ENCODE results near the gene UBE2G2. TPM values are rescaled to one million over a fixed set of nuclear protein-coding genes. Genes with fewer than 3 reads are reported as not detected.
A peak's percentile ranks its signal among the peaks of the same experiment; 100 is the strongest.

The UBE2G2 gene
- total RNA-seq, 4 donors from 2014 or later, result 95.8 to 187 (median 103) TPM

DNA sequence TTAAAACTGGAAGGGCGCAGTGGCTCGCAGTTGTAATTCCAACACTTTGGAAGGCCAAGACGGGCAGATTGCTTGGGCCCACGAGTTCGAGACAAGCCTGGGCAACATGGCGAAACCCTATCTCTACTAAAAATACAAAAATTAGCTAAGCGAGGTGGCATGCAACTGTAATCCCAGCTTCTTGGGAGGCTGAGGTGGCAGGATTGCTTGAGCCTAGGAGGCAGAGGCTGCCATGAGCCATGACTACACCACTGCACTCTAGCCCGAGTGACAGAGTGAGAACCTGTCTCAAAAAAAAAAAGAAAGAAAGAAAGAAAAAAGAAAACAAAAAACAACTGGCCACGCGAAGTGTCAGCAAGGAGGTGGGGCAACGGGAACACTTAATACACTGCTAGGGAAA lies 6.3 kb downstream of the UBE2G2 start:
- ATAC-seq (ENCODE audit: low FRiP score) (no peak), DNase-seq (ENCODE audit: low spot score) (no peak)

GRCh38 chr21:44793592-44794374 lies 7.8 kb downstream of the UBE2G2 start:
- DNase-seq (ENCODE audit: low spot score), result no peak
- TF ChIP-seq, protein P1, sequence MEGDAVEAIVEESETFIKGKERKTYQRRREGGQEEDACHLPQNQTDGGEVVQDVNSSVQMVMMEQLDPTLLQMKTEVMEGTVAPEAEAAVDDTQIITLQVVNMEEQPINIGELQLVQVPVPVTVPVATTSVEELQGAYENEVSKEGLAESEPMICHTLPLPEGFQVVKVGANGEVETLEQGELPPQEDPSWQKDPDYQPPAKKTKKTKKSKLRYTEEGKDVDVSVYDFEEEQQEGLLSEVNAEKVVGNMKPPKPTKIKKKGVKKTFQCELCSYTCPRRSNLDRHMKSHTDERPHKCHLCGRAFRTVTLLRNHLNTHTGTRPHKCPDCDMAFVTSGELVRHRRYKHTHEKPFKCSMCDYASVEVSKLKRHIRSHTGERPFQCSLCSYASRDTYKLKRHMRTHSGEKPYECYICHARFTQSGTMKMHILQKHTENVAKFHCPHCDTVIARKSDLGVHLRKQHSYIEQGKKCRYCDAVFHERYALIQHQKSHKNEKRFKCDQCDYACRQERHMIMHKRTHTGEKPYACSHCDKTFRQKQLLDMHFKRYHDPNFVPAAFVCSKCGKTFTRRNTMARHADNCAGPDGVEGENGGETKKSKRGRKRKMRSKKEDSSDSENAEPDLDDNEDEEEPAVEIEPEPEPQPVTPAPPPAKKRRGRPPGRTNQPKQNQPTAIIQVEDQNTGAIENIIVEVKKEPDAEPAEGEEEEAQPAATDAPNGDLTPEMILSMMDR (IDR thresholded peaks at IDR 0.05), result no peak

More for the DNA sequence above, 6.3 kb downstream of the UBE2G2 start:
- TF ChIP-seq, protein P1 (IDR thresholded peaks at IDR 0.05), result no peak

DNA sequence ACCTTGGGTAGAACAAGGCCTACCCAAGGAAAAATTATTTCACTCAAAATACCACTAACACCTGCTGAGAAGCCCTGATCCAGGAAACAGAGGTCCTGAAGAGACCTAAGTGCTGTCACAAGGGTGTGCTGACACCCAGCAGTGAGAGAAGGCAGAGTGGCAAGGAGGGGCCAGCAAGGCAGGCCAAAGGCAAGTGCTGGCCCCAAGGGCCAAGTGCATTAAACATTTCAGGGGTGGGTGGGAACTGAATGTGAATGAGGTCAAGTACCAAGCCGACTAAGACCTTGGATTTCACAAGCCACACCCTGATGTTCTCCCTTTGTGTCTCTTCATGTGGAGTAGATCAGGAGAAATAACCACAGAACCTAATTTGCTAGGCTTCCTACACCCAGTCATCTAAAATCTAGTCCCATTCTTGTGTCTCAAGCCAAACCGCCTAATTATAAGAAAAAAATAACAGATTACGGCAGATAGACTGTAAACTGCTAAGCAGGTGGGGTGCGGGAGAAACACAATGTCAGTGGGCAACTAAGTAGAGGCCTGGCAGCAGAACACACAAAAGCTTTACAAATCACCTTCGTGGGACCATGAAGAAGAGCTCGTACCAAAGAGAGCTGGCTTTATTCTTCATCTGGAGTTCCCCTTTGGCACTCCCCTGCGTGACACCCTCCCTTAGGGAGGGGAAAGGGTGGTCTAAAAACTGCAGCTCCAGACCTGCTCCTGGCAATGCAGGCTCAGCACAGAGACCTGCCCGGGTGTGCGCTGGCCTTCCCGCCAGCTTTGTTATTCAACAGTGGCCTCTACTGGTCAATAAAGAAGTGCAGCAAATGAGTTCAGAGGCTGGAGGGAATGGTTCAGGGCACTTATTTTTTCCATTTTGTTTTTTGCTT lies 8.7 kb downstream of the UBE2G2 start:
- ATAC-seq (ENCODE audit: low FRiP score), result peak; percentile 76
- TF ChIP-seq, protein P1 (IDR thresholded peaks at IDR 0.05), result peak in 1 of 3 donors; percentile 49
- no peak for DNase-seq (ENCODE audit: low spot score)

More at GRCh38 chr21:44793592-44794374, 7.8 kb downstream of the UBE2G2 start:
- ATAC-seq (ENCODE audit: low FRiP score), result no peak

GRCh38 chr21:44791993-44792392 lies 9.6 kb downstream of the UBE2G2 start:
- ATAC-seq (ENCODE audit: low FRiP score), result no peak

DNA sequence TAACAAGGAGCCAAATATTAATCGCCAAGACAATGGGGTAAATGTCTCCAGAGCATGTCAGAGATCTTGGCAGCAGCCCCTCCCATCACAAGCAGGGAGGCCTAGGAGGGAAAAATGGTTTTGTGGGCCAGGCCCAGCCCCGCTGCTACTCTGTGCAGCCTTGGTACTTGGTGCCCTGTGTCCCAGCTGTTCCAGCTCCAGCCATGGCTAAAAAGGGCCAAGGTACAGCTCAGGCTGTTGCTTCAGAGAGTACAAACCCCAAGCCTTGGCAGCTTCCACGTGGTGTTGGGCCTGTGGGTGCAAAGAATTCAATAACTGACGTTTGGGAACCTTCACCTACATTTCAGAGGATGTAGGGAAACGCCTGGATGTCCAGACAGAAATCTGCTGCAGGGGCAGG lies 10.4 kb downstream of the UBE2G2 start:
- ATAC-seq (ENCODE audit: low FRiP score), result no peak
- DNase-seq (ENCODE audit: low spot score), result no peak
- TF ChIP-seq, protein P1 (IDR thresholded peaks at IDR 0.05), result no peak

More at GRCh38 chr21:44791993-44792392, 9.6 kb downstream of the UBE2G2 start:
- TF ChIP-seq, protein P1 (IDR thresholded peaks at IDR 0.05), result no peak
- DNase-seq (ENCODE audit: low spot score), result no peak

DNA sequence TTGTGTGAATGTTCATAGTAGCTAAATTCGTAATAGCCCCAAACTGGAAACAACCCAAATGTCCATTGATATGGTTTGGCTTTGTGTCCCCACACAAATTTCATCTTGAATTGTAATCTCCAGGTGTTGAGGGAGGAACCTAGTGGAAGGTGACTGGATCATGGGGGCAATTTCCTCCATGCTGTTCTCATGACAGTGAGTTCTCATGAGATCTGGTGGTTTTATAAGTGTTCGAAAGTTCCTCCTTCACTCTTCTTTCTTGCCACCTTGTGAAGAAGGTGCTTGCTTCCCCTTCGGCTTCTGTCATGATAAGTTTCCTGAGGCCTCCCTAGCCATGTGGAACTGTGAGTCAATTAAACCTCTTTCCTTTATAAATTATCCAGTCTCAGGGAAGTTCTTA lies 11.3 kb downstream of the UBE2G2 start:
- TF ChIP-seq, protein P1 (IDR thresholded peaks at IDR 0.05), result no peak
- ATAC-seq (ENCODE audit: low FRiP score) (no peak), DNase-seq (ENCODE audit: low spot score) (no peak)

Data from omental fat pad (tissue), 4 donors.